Suprapubic skin (tissue), 4 donors: ENCODE measurements around the gene EDAR. TPM values are rescaled to one million over a fixed set of nuclear protein-coding genes. Genes with fewer than 3 reads are reported as not detected.

Experiments used
- DNase-seq, 2 donors: peaks; one replicate each; pipeline ENCODE4 v3.0.0-alpha.2; 2019; ENCODE audit warnings: low spot score in 2 of 2
- H3K27ac ChIP-seq: fragments of 200-600 bp; sonication (generic); one replicate; pipeline ENCODE4 v1.5.1; 2019
- H3K27me3 ChIP-seq: fragments of 200-600 bp; sonication (generic); one replicate; pipeline ENCODE4 v1.5.1; 2019
- H3K36me3 ChIP-seq: fragments of 200-600 bp; sonication (generic); one replicate; pipeline ENCODE4 v1.5.1; 2019
- H3K4me1 ChIP-seq: fragments of 200-600 bp; sonication (generic); one replicate; pipeline ENCODE4 v1.5.1; 2019
- H3K4me3 ChIP-seq: fragments of 200-600 bp; sonication (generic); one replicate; pipeline ENCODE4 v1.5.1; 2019; ENCODE audit warnings: mild to moderate bottlenecking
- H3K9me3 ChIP-seq: fragments of 200-600 bp; sonication (generic); one replicate; pipeline ENCODE4 v1.5.1; 2019
- EP300 ChIP-seq: sonication (generic); formaldehyde crosslinking; IDR thresholded peaks from one replicate; pipeline ENCODE4 v1.6.1; 2017; ENCODE audit warnings: antibody characterized with exemption
- POLR2A ChIP-seq, 2 donors: fragments of 450-650 bp; IDR thresholded peaks; one replicate each; pipeline ENCODE4 v1.6.1; 2017; ENCODE audit warnings: antibody characterized with exemption in 2 of 2, mild to moderate bottlenecking in 2 of 2, moderate library complexity in 2 of 2
- POLR2AphosphoS5 ChIP-seq, 3 donors: sonication (generic); formaldehyde crosslinking; IDR thresholded peaks; one replicate each; pipeline ENCODE4 v1.6.1; 2017; ENCODE audit warnings: antibody characterized with exemption in 3 of 3
- WGBS: methylation state at CpG from one replicate; pipeline ENCODE4 v1.1.5; 2018; 5-methylcytosine and 5-hydroxymethylcytosine counted together
- total RNA-seq, 4 donors: library from RNA; depleted of rRNA; stranded (reverse); fragments of >200 nt; gene quantifications; one replicate each; pipeline ENCODE4 v1.1.0, GENCODE V29; 2016
- TF ChIP-seq, protein P1 (sequence below), 2 donors: fragments of 200-600 bp in 1 of 2; fragments of 450-650 bp in 1 of 2; sonication (generic) in 1 of 2; IDR thresholded peaks; one replicate each; pipeline ENCODE4 v1.5.1; 2016 to 2019; ENCODE audit warnings: antibody characterized with exemption in 2 of 2, mild to moderate bottlenecking in 1 of 2, moderate library complexity in 1 of 2

EDAR gene
- 1 to 10 TPM; 1.5 to 4.3 (median 2.2) TPM for total RNA-seq

DNA sequence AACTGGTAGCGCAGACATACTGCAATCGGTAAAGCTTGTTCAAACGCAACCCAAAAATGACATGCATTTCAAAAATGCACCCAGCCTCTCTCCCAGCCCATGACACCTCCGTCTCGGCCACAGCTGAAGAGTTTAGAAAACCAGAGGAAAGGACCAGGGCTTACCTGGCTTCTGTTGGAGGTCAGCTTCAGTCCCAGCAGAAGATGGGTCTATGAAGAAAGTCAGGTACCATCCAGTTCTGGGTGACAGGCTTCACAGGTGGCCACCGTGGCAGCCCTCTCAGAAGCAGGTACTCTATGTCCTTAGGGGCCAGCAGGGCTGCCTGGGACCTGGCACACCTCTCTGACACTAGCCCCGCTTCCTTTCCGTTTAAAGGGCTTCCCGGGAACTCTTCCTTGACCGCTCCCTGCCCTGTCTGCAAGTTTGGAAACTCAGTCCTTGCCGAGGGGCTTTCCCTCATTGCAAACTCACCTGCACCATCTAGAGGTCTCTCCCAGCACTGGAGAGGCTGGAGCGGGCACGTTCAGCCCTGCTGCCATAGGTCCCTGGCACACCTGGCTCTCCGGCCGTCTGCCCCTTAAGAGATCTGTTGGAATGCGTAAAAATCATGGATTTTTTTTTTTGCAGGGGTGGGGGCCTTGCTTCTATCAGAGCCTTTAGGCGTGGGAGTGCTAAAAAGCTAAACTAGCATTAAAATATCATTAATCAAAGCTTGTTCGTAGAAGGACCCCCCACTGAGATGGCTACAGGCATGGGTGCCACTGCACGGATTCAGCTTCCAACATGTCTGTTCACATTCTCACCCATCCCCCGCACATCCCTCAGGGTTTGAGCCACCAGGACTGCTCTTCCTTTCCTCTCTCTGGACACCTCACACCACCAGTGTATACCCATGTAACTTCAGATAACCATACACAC lies at the start of gene EDAR:
Gene EDAR (minus strand): TSS at position 425 of the 918 bp plus-strand sequence. CDS start 58,206 bp downstream, outside the sequence.
- no peak for TF ChIP-seq EP300
- TF ChIP-seq, protein P1, sequence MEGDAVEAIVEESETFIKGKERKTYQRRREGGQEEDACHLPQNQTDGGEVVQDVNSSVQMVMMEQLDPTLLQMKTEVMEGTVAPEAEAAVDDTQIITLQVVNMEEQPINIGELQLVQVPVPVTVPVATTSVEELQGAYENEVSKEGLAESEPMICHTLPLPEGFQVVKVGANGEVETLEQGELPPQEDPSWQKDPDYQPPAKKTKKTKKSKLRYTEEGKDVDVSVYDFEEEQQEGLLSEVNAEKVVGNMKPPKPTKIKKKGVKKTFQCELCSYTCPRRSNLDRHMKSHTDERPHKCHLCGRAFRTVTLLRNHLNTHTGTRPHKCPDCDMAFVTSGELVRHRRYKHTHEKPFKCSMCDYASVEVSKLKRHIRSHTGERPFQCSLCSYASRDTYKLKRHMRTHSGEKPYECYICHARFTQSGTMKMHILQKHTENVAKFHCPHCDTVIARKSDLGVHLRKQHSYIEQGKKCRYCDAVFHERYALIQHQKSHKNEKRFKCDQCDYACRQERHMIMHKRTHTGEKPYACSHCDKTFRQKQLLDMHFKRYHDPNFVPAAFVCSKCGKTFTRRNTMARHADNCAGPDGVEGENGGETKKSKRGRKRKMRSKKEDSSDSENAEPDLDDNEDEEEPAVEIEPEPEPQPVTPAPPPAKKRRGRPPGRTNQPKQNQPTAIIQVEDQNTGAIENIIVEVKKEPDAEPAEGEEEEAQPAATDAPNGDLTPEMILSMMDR (IDR thresholded peaks at IDR 0.05) = peak; percentile 12 to 50
- DNase-seq = no peak
- Histone ChIP-seq H3K9me3 (no peaks in the 10 kb centered on the region), H3K27ac (no peak within 1 kb of the TSS), H3K4me1 (peaks cover 4% of the 10 kb centered on the region), H3K36me3 (no peaks in the 10 kb centered on the region), H3K4me3 (peak within 1 kb of the TSS; percentile 29), H3K27me3 (peaks cover 32% of the 10 kb centered on the region)
- 26% methylated on average over 18 of the region's 20 CpGs for WGBS

DNA sequence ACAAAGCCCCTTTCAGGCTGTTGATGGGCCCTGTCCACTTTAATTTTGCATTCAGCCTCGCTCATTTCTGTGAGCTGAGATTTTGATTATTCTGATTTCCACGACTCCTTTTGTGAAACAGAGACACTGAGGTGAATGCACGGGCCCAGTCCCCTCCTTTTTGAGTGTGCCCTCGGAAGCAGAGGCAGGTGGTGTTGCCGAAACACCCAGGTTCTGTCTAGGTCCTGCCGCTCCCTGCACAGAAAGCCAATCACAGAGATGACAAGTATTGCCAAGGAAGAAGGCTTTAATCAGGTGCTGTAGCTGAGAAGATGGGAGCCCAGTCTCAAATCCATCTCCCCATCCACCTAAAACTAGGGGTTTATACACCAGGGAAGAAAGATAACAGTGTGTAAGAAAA lies 44.2 kb upstream of the EDAR start:
- H3K9me3 ChIP-seq = no peaks in the 10 kb centered on the region
- TF ChIP-seq POLR2AphosphoS5 (IDR thresholded peaks at IDR 0.05) = no peak
- TF ChIP-seq EP300 = no peak
- no peak for TF ChIP-seq POLR2A (IDR thresholded peaks at IDR 0.05)
- TF ChIP-seq, protein P1 (IDR thresholded peaks at IDR 0.05) = no peak
- 98% methylated on average over 6 of the region's 6 CpGs for WGBS
- peaks cover 11% of the 10 kb centered on the region for H3K4me1 ChIP-seq
- no peak overlapping the region for H3K27ac ChIP-seq
- H3K36me3 ChIP-seq = no peaks in the 10 kb centered on the region
- no peak overlapping the region for H3K4me3 ChIP-seq
- peak in 1 of 2 donors; percentile 21 for DNase-seq
- H3K27me3 ChIP-seq = no peaks in the 10 kb centered on the region

DNA sequence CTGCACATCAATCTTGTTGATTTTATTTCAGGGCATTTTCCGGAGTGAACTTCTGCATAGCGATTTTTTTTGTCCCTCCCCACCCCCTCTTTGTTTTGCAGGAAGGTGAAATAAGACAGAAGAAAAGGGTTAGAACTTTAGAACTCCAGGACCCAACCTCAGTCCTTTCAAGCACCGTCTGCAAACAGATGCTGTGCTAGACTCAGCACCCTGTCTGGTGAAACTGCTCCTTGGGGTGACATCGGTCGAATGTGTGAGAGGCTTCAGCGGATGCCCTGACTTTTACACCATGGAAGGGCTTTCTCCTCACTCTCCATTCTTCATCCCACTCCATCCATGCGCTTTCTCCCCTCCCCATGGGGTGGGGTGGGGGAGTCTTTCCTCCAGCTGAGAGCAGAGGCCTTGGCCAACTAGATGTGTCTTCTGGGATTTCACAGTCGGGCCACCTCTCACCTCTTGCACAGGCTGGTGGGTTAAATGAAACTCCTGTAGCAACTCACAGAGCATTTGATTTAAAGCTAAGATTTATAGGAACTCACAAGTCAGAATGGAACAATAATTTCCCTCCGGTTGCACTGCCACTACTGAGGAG lies 43.3 kb upstream of the EDAR start:
- no peaks in the 10 kb centered on the region for H3K36me3 ChIP-seq
- peaks cover 11% of the 10 kb centered on the region for H3K4me1 ChIP-seq
- no peaks in the 10 kb centered on the region for H3K27me3 ChIP-seq
- 74% methylated on average over 9 of the region's 9 CpGs for WGBS
- no peaks in the 10 kb centered on the region for H3K9me3 ChIP-seq
- no peak for TF ChIP-seq POLR2A (IDR thresholded peaks at IDR 0.05)
- TF ChIP-seq, protein P1 (IDR thresholded peaks at IDR 0.05) = no peak
- no peak for TF ChIP-seq EP300
- TF ChIP-seq POLR2AphosphoS5 (IDR thresholded peaks at IDR 0.05) = no peak
- peak in 1 of 2 donors; percentile 7 for DNase-seq
- no peak overlapping the region for H3K27ac ChIP-seq
- peak overlapping the region; percentile 53 for H3K4me3 ChIP-seq

DNA sequence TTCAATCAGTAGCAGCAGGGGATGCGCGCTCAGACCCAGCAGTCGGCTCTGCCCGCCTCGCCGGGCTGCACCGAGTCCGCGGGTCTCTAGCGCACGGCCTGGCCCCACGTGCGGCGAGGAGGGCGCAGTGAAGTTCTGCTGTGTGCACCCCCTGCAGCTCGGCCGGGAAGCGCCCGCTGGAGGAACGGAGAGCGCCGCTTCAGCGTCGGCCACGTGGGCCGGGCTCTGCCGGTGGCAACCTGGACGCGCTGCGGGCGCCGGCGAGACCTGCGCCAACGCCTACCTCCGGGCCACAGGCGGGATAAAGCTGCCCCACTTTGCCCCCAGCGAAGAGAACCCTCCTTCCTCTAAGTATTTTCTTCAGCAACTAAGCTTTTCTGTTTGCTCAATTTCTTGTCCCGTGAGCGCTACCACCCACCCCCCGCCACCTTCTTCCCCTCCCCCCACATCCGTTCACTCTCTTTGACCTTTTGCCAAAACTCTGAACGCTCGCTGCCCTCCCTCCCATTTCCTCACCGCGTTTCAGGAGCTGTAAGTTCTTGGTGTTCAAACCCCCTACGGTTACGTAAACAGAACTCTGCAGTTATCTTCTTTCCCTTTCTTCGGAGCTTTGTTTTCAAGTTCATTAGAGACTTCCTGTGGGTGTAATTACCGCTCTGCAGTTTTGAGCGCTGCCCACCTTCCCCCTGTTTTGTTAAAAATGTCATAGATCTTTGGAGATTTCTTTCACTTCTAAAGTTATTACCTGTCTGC lies 42.6 kb upstream of the EDAR start:
- H3K4me1 ChIP-seq = peaks cover 11% of the 10 kb centered on the region
- DNase-seq = peak in 1 of 2 donors; percentile 58
- H3K9me3 ChIP-seq = no peaks in the 10 kb centered on the region
- H3K4me3 ChIP-seq = peak overlapping the region; percentile 53
- H3K27ac ChIP-seq = no peak overlapping the region
- WGBS = 1% methylated on average over 30 of the region's 51 CpGs
- H3K36me3 ChIP-seq = no peaks in the 10 kb centered on the region
- TF ChIP-seq EP300 = no peak
- H3K27me3 ChIP-seq = no peaks in the 10 kb centered on the region

DNA sequence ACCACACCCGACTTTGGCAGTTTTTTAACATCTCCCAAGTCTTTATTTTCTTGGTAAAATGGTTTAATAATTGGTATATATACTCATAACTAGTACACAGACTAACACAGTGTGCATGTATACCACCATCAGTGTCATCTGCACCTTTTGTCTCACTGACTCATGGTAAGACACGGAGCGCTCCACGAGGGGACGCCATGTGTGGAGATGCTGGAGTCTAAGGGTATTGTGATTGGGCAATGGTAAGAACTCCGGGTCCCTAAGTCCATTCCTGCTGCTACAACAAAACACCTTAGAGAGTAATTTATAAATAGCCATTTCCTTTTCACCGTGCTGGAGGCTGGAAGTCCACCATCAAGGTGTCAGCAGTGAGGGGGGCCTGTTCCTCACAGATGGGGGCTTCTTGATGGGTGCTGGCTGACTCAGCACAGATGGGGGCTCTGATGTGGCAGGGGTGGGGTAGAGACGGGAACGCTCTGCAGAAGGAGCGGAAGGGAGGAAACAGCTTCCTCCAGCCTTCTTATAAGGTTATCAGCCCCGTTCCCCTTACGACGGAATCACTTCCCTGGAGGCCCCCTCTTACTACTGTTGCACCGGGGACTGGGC lies 42.0 kb upstream of the EDAR start:
- WGBS = 66% methylated on average over 13 of the region's 14 CpGs
- H3K36me3 ChIP-seq = no peaks in the 10 kb centered on the region
- DNase-seq = peak in 1 of 2 donors; percentile 61
- H3K27ac ChIP-seq = no peak overlapping the region
- peaks cover 11% of the 10 kb centered on the region for H3K4me1 ChIP-seq
- TF ChIP-seq EP300 = no peak
- no peaks in the 10 kb centered on the region for H3K27me3 ChIP-seq
- H3K9me3 ChIP-seq = no peaks in the 10 kb centered on the region
- peak overlapping the region; percentile 53 for H3K4me3 ChIP-seq
